GM18505 (cell line): Measurements from ENCODE around the gene IQCK.

Experiments
- ATAC-seq: cut with Tn5 transposase; IDR thresholded peaks from one replicate; pipeline ENCODE4 v1.9.1; 2021; ENCODE audit not compliant: unreplicated experiment
- POLR2A ChIP-seq: IDR thresholded peaks from 4 replicates; pipeline ENCODE4 v1.6.1; 2011; ENCODE audit warnings: borderline replicate concordance; ENCODE audit not compliant: insufficient read depth, insufficient read length; ENCODE audit errors: extremely low read depth

IQCK gene

DNA sequence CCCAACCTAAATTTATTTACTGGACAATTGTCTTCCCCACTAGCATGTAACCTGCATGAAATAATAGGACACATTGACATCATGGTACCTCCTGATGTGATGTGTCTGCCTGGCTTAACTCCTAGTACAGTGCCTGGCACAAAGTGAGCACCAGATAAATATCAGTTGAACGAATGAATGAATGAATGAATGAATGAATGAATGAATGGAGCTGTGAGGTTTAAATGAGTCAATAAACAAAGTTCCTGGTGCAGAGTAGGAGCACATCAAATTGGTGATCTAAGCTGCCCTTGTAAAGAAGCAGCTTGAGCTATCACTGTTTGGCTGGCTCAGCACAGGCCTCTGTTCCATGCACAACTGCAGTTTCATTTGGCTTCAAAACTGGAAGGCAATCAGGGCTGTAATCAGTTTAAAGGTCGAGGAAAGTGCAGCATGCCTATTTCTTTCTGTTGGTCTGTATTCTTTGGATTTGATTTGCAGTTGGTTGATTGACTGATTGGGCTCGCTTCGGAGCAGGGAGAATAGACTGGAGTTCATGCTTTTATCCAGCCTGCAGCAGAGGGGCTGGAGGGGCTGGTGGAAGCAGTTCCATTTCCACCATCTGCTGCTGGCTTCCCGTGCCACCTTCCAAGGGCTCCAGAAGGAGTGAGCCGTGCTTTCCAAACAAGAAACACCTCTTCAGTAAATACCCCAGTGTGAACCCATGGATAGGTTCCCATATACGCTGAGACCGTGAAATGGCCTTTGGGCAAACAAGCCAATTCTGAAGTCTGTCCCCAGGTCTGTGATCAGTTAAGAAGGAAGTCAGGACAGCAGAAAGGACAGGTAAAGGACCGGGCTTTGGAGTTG is 112.0 kb downstream of the IQCK start:
- ATAC-seq: no peak
- TF ChIP-seq POLR2A: no peak

DNA sequence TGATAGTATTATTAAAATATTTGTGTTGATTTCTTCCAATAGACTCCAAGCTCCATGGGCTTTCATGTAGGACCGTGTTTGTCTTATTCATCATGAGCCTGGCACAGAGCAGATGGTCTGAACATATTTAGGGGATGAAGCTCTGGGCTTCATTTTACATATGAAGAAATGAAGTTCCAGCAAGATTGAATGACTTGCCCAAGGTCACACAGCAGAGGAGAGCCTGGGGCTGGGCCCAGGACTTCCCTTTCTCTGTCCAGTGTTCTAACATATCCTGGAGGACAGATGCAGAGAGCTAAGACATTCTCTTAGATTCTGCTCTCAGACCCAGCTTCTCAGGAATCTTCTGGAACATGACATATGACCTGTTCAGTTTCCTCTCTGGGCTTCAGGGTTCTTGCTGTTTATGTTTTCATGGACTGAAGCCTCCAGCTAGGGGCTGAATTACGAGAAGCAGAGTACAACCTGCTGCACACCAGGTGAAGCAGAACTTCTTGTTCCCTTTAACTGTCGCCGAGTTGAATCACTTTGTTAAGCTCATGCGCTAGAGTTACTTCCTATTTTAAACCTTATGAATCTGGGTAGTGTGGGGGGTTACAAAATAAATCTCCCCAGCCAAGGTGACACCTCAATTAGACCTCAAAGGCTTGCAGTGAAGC is 113.0 kb downstream of the IQCK start:
- no peak for ATAC-seq
- no peak for TF ChIP-seq POLR2A

DNA sequence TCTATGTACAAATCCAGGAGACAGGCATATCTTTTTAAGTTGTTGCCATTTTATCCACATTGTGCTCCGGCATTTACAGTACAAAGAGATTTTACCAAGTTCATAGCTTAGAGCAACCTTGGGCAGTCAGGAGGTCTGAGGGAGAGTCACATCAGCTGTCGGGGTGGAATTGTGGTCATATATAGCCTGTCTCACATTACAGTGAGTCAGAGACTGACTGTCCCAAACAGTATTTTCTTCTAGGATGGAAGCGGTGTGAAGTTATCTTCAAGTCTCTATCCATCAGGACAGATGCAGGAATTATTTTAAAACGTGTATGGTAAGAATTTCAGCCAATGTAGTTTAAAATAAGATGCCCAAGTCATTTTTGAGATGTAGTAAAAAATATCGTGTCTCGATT is 113.6 kb downstream of the IQCK start:
- no peak for ATAC-seq

DNA sequence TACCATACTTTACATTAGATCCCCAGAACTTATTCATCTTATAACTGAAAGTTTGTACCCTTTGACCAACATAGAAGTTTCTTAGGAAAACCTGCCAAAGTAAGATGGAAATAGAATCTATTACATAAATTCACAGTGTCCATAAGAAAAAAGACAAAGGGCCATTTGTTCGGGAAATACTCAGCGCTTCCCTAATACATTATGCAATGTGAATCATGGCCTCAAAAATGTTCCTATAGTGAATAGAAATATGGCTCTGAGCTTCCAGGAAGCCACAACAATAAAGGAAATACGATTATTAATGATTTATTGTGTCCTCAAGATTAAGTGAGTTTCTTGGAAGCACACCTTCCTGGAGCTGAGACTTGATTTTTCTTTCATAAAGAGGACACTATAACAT is 115.1 kb downstream of the IQCK start:
- no peak for TF ChIP-seq POLR2A

More for the DNA sequence above, 113.6 kb downstream of the IQCK start:
- no peak for TF ChIP-seq POLR2A

DNA sequence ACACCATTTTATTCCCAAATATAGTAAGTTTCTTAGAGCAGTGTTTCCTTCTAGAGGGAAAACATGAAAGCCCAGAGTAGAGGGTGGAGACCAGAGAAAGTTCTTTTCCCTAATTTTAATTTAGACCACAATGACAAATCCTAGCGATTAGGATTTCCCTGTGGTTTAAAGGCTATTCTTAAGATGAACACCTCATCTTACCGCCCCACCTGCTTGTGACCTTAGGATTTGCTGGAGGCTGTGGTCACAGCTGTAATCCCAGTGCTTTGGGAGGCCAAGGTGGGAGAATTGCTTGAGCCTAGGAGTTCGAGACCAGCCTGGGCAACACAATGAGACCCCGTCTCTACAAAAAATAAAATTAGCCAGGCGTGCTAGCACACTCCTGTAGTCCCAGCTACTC is 115.5 kb downstream of the IQCK start:
- no peak for TF ChIP-seq POLR2A
- no peak for ATAC-seq

More for the DNA sequence above, 115.1 kb downstream of the IQCK start:
- ATAC-seq: no peak

DNA sequence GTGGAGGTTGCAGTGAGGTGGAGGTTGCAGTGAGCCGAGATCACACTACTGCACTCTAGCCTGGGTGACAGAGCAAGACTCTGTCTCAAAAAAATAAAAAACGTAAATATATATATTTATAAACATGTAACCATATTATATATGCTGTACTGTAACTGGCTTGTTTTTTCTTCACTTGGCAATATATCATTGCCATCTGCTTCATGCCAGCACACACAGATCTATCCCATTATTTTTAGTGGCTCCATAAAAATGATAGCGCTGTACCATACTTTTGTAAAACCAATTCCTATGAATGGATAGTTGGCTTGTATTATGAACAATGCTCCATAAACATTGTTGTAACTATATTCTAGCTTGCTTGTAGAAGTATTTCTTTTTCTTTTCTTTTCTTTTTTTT is 117.1 kb downstream of the IQCK start:
- TF ChIP-seq POLR2A: no peak
- ATAC-seq: no peak

DNA sequence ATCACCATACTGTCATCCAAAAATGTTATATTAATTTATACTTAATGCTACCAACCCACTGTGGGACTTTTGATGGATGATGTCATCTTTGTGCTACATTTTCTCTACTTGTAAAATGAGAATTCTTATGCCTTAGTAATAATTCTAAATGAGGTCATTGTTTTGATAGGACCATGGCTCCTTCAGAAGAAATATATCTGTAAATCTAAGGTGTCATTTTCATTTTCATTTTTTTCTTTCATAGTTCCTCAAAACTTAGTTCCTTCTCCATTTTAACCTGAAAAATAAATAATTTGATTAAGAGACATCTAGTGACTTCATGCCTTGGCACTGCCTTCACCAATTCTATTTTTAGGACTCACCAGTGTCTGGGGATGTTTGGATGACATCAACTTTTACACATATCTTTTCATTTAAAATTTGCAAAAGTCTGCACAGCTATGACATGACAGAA is 117.9 kb downstream of the IQCK start:
- TF ChIP-seq POLR2A: no peak
- ATAC-seq: no peak

DNA sequence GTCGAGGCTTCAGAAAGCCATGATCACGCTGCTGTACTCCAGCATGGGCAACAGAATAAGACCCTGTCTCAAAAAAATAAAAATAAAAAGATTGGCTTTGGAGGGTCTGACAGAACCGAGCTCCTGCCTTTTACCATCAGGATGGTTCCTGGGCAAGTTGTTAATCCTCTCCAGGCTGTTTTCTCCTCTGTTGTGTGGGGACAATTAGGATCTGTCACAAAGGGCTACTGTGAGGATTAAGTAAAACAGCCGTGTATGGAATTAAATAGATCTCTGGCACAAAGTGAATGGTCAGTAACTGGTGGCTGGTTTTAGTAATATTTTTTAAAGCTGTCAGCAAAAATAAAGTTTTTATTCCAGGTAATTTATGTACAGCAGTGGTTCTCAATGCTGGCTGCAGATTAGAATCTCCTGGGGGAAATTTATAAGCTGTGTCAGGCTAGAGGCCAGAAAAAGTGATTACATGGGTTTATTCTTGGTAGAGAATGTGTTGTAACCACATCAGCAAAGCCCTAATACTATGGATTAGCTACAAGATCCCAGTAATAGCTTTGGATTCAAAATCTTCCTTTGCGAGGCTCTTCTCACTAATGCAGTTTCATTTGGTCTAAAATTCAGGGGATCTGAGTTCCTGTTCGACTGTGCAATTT is 119.4 kb downstream of the IQCK start:
- no peak for ATAC-seq

DNA sequence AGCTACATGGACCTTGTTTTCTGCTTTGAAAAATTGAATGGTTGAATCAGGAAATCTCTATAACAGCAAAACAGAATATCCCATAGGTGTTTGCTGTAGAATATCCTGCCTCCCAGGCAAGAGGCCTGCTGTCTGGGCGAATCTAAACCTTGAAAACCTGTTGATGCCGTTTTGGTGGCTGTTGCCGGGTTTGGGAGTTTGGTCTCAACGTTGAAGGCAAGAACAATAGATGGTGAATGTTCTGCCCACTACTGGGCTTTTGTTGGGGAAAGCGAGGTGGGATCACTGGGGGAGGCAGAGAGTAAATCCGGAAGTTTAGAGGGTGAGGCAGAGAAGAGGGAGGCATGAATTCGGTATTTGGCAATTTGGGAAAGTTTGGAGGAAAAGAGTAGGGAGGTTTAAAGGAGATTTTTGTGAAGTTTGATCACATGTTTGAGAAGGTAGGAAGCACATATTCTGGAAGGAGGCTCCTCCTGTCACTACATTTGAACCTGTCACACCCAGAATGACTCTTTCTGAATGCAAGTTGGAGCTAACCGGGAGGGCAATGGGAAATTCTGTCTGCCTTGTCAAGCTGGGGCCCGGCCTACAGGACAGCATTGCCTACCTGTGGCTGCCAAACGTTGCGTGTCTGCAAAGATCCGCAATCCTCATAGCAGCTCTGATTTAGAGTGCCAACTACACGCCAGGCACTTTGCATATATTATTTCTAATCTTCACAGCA is 120.1 kb downstream of the IQCK start:
- no peak for TF ChIP-seq POLR2A
- no peak for ATAC-seq

More for the DNA sequence above, 119.4 kb downstream of the IQCK start:
- no peak for TF ChIP-seq POLR2A

DNA sequence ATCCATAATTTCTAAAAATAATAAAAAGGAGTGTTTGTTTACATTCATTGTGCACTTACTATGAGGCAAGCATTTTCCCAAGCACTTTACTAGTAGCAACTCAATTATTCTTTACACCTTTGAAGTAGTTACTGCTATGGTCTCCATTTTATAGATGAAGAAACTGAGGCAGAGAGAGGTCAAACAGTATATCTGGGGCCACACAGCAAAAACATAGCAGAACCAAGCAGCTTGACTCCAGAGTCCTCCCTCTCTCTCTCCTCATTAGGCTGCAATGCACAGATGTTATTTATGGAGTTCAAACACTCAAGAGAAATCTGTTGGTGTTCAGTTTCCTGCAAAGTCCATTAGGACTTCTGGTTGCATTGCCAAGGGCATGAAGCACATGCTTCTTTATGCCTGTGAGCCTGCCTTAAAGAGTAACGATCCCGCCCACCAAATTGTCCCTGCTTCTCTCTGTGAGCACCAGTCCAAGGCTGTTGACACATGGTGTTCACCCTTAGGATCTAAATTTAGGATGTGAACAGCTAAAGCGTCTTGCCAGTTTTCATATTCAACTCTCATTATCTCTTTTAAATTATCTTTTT is 122.5 kb downstream of the IQCK start:
- TF ChIP-seq POLR2A: no peak
- no peak for ATAC-seq

DNA sequence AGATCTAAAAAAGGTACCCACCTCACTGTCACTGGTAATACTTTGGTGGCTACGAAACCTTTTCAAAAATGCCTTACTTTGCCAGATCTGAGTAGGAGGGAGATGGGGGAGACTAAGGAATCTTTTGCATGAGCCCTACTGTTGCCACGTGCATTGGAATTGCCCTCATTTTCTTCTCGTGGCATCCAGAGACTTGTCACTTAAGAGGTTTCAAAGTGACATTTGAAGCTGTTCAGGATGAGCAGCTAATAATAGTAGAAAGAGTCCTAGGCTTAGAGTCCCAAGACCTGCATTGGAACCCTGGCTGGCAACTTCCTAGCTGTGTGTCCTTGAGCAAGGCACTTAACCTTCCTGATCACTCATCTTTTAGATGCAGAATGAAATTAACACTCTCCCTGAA is 123.1 kb downstream of the IQCK start:
- no peak for TF ChIP-seq POLR2A
- ATAC-seq: no peak

DNA sequence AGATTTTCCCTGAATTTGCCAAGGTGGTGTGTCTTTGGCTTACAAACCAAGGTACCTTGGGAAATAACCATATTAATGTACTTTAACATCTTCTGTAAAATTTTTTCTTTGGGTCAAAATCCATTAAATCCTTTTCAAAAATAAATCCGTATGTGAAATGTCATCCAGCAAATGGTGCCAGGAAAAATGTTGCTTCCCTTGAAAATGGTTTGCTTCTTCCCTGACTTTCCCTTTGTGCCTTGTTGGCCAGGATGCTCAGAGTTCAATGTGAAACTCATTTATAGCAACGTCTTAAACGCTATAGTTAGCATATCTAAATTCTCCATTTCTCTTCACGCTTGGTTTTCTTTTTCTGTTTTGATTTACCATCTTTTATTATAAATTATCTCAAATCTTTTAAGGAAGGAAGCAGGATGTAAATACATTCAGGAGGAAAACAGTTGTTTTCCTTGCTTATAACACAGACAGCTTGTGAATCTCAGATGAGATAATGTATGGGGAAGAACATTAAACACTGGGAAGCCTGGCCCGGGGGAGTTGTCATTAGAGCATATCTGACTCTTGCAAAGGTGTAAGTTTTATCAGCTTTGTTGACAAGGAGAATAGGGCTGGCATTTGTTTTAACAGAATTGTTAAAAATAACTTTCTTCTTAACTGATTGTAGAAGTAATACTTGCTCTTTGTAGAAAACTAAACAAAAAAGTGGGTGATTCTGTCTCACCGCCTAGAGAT is 124.5 kb downstream of the IQCK start:
- ATAC-seq: no peak

More for the DNA sequence above, 124.5 kb downstream of the IQCK start:
- no peak for TF ChIP-seq POLR2A
